GM21390 (cell line): ENCODE results near the gene ZNF530.

ENCODE experiments used
- ATAC-seq: cut with Tn5 transposase; IDR thresholded peaks from one replicate; pipeline ENCODE4 v1.9.1; 2021; ENCODE audit not compliant: unreplicated experiment

Gene ZNF530

DNA sequence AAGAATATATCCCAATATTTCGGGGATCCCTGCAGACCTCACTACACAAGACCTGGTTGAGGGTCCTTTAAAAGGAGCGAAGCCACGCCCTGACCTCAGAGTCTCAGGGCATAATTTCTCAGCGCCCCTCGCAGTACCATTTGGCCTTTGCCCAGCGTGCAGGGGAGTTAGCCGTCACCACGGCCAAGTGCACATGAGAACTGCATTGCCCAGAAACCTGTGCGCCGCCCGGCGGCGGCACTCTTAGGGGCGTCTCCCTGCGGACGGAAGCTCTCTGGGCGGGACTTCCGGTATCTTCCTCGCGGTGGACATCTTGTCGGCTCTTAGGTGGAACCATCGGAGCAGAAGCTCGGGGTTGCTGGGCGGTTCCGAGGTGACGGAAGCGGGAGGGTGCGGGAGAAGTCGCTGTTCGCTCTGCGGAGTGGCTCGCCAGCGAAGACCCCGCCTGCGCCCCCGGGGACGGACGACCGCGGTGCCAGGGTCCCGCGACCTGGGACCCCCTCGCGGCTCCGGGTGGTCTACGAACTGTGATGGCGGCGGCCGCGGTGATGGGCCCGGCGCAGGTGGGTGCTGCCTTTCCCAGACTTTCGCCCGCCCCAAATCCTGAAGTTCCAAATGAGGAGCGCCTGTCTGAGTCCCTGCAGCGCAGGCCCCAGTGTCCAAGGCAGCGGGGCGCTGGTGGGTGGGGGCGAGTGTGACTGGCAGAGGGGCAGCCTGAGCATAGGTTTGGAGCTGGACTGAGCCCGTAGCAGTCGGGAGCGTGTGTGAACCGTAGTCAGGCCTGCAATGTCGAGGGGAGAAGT is 14.5 kb downstream of the ZNF530 start, which contains the start of gene ZNF134:
TSS of gene ZNF134 (plus strand) at position 302 of the 803 bp plus-strand sequence. CDS start 5,227 bp downstream, outside the sequence.
- ATAC-seq: peak; percentile 95

DNA sequence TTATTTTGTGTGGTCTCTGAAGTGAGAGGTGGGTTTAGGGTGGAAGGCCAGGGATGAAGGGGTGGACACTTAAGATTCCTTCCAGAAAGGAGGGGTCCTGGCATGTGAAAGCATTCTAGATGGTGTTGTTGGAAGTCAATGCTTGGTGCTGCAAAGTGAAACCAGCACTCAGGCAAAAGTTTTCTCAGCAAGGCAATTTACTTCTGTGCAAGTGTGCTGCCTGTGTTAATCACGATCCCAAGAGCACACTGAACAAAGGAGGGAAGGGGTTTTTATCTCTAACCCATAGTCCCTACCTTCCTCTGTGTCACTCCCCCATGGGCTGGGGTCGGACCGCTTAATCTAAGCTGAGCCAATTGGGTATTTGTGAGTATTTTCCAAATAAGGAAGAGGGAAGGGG is 15.7 kb downstream of the ZNF530 start:
- ATAC-seq: no peak

DNA sequence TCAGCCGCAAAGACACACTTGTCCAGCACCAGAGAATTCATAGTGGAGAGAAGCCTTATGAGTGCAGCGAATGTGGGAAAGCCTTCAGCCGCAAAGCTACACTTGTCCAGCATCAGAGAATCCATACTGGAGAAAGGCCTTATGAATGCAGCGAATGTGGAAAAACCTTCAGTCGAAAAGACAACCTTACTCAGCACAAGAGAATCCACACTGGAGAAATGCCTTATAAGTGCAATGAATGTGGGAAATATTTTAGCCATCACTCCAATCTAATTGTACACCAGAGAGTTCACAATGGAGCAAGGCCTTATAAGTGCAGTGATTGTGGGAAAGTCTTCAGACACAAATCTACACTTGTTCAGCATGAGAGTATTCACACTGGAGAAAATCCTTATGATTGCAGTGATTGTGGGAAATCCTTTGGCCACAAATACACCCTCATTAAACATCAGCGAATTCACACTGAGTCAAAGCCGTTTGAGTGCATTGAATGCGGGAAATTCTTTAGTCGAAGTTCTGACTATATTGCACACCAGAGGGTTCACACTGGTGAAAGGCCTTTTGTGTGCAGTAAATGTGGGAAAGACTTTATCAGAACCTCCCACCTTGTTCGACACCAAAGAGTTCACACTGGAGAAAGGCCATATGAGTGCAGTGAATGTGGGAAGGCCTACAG is 21.1 kb downstream of the ZNF530 start:
- no peak for ATAC-seq

DNA sequence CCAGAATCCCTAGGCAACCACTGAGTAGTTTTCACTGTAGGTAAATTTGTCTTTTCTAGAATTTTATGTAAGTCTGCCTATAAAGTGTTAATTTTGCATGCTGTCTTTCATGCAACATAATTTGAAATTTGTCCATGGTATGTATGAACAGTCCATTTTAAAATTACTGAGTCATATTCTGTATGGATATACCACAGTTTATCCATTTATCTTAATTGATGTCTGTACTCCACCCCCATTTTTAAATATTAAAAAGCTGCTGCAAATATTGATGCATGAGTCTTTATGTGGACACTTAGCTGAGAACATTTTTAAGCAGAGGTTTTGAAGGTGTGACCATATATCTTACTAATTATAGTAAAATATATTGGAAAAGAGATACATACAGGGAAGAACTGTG is 23.4 kb downstream of the ZNF530 start:
- no peak for ATAC-seq

DNA sequence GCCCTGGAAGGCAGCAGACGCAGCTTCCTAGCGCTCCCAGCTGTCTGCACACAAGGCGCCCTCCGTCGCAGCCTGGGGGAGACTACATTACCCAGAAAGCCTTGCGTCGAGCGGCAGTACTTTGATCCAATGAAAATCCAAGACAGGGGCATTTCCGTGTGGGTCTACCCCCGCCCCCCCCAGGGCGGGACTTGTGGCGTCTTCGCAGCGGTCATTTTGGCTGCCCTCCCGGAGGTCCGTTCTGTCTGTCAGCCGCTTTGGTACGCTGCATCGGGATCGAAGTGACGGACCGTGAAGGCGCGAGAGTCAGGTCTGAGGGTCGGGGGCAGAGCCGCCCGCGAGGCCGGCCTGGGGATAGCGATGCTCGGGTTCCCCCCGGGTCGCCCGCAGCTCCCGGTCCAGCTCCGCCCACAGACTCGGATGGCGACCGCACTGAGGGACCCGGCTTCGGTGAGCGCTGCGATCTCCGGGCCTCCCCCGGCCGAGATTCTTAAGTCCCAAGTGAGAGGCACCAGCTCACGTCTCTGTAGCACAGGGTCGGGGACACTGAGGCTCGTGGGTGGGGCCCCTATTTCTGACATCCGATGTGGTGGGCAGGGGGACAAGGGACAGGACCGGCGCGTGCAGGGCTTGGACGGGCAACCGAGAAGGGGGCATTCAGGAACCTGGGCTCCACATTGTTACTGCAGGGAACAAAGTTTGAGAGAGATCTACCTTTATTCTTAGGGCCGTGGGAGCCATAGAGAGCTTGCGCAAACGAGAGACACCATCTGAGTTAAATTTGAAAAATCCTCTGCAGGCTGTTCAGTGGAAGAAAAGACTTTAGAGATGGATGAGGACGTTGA is 33.5 kb downstream of the ZNF530 start, which contains the start of gene ZNF211:
TSS of gene ZNF211 (plus strand) at position 182 of the 845 bp plus-strand sequence. CDS start at position 361, 179 bp downstream.
- ATAC-seq: peak; percentile 92

DNA sequence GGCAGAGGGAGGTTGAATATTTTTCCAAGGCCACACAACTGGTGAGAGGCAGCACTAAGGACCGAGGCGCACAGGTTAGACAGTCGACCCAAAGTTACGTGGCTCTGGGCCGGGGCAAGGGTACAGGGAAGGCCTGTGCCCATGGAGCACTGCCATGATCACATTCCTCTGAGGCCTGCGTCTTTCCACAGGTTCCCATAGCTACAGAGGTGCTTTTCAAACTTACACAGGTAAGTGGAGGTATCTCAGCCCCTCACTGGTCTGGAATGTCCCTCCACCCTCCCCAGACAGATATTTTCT is 34.1 kb downstream of the ZNF530 start:
- no peak for ATAC-seq

DNA sequence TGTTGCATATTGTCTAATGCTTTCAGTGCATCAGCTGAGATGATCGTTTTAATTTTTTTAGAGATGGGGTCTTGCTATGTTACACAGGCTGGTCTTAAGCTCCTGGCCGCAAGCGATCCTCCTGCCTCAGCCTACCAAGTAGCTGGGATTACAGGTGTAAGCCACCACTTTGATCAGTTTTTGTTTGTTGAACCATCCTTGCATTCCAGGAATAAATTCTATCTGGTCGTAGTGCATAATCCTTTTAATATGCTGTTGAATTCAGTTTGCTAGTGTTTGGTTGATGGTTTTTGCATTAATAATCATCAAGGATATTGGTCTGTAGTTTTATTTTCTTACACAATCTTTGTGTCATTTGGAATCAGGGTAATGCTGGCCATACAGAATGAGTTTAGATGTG is 37.7 kb downstream of the ZNF530 start:
- ATAC-seq: no peak

DNA sequence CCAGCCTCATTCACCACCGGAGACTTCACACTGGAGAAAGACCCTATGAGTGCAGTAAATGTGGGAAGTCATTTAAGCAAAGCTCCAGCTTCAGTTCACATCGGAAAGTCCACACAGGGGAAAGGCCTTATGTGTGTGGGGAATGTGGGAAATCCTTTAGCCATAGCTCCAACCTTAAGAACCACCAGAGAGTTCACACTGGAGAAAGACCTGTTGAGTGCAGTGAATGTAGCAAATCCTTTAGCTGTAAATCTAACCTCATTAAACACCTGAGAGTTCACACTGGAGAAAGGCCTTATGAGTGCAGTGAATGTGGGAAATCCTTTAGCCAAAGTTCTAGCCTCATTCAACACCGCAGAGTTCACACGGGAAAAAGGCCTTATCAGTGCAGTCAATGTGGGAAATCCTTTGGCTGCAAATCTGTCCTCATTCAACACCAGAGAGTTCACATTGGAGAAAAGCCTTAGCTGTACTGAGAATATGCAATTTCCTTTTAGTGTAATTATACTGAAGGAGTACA is 42.1 kb downstream of the ZNF530 start:
- ATAC-seq: no peak

DNA sequence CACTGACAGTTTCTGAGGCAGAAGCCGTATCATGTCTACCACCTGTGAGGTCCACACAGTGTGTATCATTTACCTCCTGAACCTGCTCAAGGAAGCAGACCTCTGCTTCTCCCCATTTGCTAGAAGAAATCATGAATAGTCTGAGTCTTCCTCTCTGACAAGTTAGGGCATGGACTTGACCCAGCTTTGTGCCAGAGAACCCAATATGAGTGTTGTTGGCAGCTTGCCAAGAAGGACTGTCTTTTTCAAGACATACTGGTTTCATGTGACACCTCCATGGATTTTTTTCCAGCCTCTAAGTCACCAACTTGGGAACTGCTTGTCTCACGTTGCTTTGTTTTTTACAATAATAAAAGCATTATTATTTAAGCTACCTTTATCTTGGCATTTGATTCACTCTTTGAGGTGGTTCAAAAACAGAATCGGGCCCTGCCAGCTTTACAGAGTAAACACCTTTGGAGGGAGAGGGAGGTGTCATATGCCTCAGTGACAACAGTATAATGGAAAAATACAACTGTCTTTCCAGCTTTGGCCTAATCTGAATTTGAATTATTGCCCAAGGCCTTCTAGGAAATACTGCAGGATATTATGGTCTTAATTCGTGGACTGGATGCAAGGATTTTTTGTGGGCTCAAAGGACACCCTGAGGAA is 42.8 kb downstream of the ZNF530 start:
- ATAC-seq: no peak

DNA sequence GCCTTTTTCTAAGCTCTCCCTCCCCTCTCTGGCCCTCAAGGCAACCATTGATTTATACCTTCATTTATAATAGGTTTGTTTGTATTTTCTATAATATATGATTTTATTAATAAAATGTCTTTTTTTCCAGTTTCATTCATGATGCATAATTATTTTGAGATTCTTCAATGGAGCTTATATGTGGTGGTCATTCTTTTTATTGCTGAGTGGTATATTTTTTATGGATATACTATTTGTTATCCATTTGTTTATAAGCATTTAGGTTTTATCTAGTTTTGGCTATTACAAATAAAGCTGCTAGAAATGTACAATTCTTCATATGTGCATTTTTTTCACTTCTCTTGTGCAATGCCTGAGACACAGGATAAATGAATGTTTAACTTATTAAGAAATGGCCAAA is 44.0 kb downstream of the ZNF530 start:
- ATAC-seq: no peak

DNA sequence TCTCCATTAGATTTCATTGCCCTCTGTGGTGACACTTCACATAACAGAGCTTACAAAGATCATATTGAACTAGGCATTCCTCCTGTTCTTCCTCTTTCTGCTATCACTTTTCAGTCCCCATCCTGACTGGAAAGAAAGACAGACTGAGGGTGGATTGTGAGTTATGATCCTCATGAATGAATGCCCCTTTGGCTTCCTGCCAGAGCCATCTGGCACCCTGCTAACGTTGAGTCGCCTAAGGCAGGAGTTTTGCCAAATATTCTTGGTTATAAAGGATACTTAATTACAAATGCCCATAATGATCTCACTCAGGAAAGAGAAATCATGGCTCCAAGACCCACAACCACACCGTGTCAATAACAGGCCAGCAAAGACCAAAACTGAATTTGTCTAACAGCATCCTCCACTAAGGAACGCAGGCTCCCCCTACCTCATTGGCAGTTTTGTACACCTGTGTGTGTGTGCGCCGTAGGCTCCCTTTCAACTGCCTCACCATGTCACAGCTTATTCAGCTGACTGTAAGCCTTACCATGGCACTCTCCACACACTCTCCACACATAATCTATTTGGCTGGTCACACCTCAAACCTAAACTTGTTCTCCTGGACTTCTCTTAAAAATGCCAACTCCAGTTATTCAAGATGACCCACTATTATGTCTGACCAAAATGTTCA is 48.8 kb downstream of the ZNF530 start:
- ATAC-seq: no peak

DNA sequence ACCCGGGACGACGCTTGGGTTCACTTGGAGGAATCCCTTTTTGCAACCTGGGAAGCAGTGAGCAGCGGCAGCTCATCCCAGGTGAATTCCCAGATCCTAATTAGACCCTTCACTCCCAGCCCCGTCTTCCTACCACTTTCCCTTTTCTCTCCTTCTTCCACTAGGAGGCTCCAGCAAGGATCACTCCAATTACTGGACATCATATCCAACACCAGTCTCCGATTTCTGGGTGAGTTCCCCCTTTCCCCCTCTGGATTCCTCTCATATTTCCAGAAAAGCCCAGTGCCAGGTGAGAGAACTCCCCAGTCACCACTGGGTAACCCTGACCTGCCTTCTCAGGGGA is 51.9 kb downstream of the ZNF530 start:
- no peak for ATAC-seq

DNA sequence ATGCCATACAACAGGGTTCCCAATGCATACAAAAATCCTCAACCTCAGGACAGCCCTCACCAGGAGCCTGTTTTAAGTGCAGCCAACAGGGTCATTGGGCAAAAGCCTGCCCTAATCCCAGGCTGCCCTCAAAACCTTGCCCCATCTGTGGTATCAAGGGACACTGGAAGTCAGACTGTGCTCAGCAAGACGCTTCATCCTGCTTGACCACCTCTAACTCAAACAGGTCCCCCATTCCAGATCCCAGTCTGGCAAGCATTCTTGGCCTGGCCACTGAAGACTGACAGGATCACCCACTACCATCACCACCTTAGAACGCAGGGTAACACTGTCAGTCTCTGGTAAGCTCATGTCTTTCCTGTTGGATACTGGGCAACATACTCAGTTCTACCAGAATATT is 54.0 kb downstream of the ZNF530 start:
- ATAC-seq: no peak

DNA sequence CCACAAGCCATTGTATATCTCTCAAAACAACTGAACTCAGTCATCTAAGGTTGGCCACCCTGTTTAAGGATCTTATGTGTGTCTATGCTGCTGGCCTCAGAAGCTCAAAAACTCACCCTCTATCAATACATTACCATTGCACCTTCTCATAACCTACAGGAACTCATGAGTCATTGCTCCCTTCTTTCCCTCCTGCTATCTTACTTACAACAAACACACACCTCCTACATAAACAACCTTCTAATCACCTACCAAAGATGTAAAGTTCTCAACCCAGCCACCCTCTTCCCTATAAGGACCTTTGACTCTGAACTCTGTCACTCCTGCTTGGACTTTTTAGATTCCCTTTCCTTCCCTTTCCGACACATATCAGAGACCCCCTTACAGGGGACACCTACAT is 55.8 kb downstream of the ZNF530 start:
- no peak for ATAC-seq

DNA sequence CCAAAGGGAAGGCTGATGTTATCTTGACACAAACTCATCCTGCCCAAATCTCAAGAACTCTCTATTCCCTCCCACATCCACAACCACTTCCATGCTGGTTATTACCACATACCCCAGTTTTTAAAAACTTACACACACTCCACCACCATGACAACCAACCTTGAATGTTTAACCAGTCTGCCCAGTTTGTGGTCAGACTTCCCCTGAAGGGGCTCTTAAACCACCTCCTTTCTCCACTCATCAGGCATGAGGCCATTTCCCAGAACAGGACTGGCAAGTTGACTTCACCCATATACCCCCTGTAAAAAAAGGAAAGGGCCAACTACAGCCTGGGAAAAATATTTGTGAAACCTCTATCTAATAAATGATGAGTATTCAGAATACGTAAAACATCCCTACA is 56.7 kb downstream of the ZNF530 start:
- ATAC-seq: no peak
